ENCODE results near the gene AKR7A3.

AKR7A3 gene

DNA sequence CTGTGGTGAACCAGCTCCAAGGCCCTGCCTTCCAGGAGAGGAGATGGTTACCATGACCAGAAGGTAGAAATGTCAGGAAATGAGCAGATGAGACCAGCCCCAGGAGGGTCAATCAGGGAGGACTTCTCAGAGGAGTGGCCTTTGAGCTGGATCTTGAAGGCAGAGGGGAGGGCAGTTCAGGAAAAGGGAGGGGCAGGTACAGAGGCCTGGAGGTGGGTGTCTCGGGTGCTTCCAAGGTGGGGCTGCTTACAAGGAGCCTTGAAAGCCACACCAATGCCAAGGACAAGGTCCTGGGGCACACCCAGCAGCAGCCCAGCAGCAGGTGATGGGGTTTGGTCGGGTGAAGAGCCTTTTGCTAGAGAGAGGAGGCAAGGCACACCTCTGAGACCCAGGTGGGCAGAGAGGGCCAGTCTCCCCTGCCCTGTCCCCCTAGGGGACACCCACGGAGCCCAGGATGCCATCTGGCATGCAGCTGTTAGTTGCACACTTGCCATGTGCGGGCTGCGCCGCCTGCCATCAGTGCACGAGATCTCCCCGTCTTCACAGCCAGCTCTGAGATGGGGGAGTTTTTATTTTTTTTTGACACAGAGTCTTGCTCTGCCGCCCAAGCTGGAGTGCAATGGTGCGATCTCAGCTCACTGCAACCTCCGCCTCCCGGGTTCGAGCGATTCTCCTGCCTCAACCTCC lies 42.0 kb upstream of the AKR7A3 start:
- TF ChIP-seq, protein P1, sequence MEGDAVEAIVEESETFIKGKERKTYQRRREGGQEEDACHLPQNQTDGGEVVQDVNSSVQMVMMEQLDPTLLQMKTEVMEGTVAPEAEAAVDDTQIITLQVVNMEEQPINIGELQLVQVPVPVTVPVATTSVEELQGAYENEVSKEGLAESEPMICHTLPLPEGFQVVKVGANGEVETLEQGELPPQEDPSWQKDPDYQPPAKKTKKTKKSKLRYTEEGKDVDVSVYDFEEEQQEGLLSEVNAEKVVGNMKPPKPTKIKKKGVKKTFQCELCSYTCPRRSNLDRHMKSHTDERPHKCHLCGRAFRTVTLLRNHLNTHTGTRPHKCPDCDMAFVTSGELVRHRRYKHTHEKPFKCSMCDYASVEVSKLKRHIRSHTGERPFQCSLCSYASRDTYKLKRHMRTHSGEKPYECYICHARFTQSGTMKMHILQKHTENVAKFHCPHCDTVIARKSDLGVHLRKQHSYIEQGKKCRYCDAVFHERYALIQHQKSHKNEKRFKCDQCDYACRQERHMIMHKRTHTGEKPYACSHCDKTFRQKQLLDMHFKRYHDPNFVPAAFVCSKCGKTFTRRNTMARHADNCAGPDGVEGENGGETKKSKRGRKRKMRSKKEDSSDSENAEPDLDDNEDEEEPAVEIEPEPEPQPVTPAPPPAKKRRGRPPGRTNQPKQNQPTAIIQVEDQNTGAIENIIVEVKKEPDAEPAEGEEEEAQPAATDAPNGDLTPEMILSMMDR (IDR thresholded peaks at IDR 0.05; ENCODE audit: low read depth, low read length): no peak
- DNase-seq (ENCODE audit: extremely low read depth, low read depth): no peak

DNA sequence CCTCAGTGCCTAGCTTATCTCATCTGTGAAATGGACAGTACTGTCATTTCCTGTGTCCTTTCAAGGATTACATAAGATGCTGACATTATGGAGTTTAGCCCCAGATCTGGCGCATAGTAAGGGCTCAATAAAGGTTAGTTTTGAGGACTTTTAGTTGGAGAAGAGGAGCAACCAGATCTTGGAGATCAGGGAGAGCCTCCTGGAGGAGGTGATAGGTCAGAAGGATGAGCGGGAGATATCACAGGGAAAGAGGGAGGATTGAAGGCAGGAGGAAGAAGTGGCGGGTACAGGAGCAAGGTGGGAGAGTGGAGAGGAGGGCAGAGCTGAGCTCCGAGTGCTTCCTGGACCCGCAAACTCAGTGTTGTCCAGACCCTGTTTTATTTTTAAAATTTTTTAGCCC lies 41.0 kb upstream of the AKR7A3 start:
- TF ChIP-seq, protein P1 (IDR thresholded peaks at IDR 0.05; ENCODE audit: low read depth, low read length): no peak
- no peak for DNase-seq (ENCODE audit: extremely low read depth, low read depth)

DNA sequence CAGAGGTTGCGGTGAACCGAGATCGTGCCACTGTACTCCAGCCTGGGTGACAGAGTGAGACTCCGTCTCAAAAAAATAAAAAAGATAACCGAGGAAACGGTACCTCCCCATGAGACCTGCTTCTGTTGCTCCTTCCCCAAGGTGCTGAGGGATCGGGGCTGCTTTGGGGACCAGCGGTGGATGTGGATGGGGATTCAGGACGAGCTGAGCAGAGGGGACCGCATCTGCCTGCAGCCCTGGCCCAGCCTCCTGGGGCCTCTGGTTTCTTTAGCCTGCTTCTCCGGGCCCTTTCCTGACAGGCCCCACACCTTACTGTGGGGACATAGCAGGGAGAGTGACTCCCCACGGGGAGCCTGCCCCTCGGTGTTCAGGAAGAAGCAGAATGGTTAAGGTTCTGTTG lies 40.6 kb upstream of the AKR7A3 start:
- TF ChIP-seq, protein P1 (IDR thresholded peaks at IDR 0.05; ENCODE audit: low read depth, low read length): no peak
- no peak for DNase-seq (ENCODE audit: extremely low read depth, low read depth)

DNA sequence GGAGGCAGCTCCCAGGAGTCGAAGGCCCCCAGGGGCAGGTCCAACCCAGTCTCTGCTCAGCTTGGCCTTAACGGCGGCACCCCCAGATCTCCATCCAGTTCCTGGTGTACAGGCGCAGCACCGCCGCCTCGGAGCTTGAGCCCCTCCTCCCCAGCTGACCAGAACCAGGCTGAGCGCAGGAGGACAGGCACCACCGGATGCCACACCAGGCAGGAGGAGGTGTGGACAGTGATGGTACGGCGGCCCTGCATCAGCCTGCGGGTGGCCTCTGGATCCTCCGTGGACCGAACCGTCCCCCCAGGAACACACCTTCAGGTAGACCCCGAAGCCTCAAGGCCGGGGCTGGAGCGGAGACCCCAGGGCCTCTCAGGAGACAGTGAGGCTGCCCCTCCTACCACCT lies 39.9 kb upstream of the AKR7A3 start:
- no peak for DNase-seq (ENCODE audit: extremely low read depth, low read depth)
- TF ChIP-seq, protein P1 (IDR thresholded peaks at IDR 0.05; ENCODE audit: low read depth, low read length): no peak

DNA sequence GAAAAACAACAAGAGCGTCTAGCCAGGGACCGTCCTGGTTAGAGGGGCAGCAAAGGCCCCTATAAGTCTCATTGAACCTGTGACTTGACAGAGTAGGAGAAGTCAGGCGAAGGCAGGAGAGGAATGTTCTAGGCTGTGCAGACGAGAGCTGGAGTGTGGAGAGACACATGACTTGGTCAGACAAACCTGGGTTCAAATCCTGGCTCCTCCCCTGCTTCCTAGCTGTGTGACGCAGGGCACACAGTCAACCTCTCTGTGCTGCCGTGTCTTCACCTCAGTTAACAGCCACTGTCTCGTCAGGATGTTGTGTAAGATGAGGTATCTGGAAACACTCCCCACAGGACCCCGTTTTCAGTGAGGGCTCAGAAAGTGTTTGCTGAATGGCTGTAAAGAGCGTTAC lies 39.2 kb upstream of the AKR7A3 start:
- no peak for DNase-seq (ENCODE audit: extremely low read depth, low read depth)
- TF ChIP-seq, protein P1 (IDR thresholded peaks at IDR 0.05; ENCODE audit: low read depth, low read length): no peak

DNA sequence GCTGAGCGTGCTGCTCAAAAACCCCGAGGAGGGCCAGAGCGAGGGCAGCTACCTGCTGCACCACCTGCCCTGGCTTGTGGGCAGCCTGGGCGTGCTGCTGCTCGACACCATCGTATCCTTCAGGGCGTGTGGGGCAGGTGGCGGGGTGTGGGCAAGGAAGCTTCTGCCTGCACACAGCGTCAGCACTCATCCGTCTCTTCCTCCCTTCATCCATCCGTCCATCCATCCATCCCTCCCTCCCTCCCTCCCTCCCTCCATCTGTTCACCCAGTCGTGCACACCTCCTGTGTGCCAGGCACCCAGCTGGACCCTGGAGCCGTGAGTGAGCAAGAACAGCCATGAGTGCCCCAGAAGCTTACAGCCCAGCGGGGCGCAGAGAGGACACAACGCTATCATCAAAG lies 38.7 kb upstream of the AKR7A3 start:
- TF ChIP-seq, protein P1 (IDR thresholded peaks at IDR 0.05; ENCODE audit: low read depth, low read length): no peak
- no peak for DNase-seq (ENCODE audit: extremely low read depth, low read depth)

DNA sequence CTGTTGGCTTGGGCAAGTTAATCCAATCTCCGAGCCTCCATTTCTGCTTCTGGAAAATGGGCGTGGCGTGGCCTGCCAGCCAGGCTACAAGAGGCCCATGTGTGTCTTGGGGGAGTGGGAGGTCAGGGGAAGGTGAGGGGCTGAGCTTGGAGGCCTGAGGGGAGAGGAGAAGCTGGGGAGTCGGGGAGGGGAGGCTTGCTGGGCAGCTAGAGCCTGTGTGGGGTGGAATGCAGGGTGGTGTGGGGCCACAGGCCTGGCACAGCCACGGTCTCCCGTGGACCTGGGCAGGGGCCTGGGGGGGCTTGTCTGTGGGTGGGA lies 38.1 kb upstream of the AKR7A3 start:
- TF ChIP-seq, protein P1 (IDR thresholded peaks at IDR 0.05; ENCODE audit: low read depth, low read length): no peak
- DNase-seq (ENCODE audit: extremely low read depth, low read depth): no peak

Data from AG09319 (cell line).